B cell (primary cell): ENCODE data around the gene LRG1. TPM values are rescaled to one million over a fixed set of nuclear protein-coding genes. Genes with fewer than 3 reads are reported as not detected.

Source experiments
- ATAC-seq: fragments of 200-7000 bp; cut with Tn5 transposase; one replicate; pipeline ENCODE4 v1.10.0; 2021; ENCODE audit warnings: low read depth, mild to moderate bottlenecking, moderate number of reproducible peaks, moderate library complexity
- CTCF ChIA-PET: fragments of 350-600 bp; sonication (Branson Sonifier 250); formaldehyde crosslinking; loops from one replicate; lab custom pipeline; 2021; ENCODE audit warnings: antibody characterized with exemption, inconsistent platforms; lab: Charles Lee
- POLR2A ChIA-PET: fragments of 350-600 bp; sonication (Branson Sonifier 250); formaldehyde crosslinking; loops from one replicate; lab custom pipeline; 2021; ENCODE audit warnings: antibody characterized with exemption; lab: Charles Lee
- DNase-seq: peaks from one replicate; pipeline ENCODE4 v3.0.0; 2013
- H2AFZ ChIP-seq: 2 replicates; pipeline ENCODE4 v1.6.1; 2012; ENCODE audit warnings: mild to moderate bottlenecking, low read depth, low read length; ENCODE audit not compliant: insufficient read depth, poor library complexity, severe bottlenecking
- H3K27ac ChIP-seq, 2 donors: 1 replicate in 1 of 2; 2 replicates in 1 of 2; pipeline ENCODE4 v1.5.1; 2012 to 2013; ENCODE audit warnings: low read length in 2 of 2, mild to moderate bottlenecking in 2 of 2, moderate library complexity in 1 of 2
- H3K27me3 ChIP-seq, 4 experiments: fragments of 200-600 bp in 1 of 4; sonication (generic) in 1 of 4; replicated peaks in 1 of 4; 1 replicate in 2 of 4; 2 replicates in 2 of 4; pipeline versions ENCODE4 v1.6.1 to v1.7.0; 2013 to 2016; ENCODE audit warnings: low read length in 3 of 4, mild to moderate bottlenecking in 2 of 4, mixed read lengths in 1 of 4, moderate library complexity in 1 of 4; ENCODE audit not compliant: insufficient read depth in 4 of 4, control insufficient read depth in 3 of 4; ENCODE audit errors: control extremely low read depth in 1 of 4
- H3K36me3 ChIP-seq, 2 experiments: replicated peaks in 1 of 2; 1 replicate in 1 of 2; 2 replicates in 1 of 2; pipeline versions ENCODE4 v1.6.1 to v1.7.1; 2013; ENCODE audit warnings: low read length in 1 of 2; ENCODE audit not compliant: insufficient read depth in 2 of 2, control insufficient read depth in 1 of 2; ENCODE audit errors: control extremely low read depth in 1 of 2, extremely low read depth in 1 of 2
- H3K4me1 ChIP-seq, 2 donors: fragments of 200-600 bp in 1 of 2; sonication (generic) in 1 of 2; 1 replicate in 1 of 2; 2 replicates in 1 of 2; pipeline versions ENCODE4 v1.5.1 to v1.6.1; 2013 to 2017; ENCODE audit warnings: low read length in 2 of 2; ENCODE audit not compliant: control insufficient read depth in 2 of 2, insufficient read depth in 2 of 2
- H3K4me2 ChIP-seq: replicated peaks from 2 replicates; pipeline ENCODE3; 2012; ENCODE audit warnings: mild to moderate bottlenecking, low read depth, low read length; ENCODE audit not compliant: poor library complexity, severe bottlenecking
- H3K4me3 ChIP-seq, 5 experiments: fragments of 200-600 bp in 1 of 5; sonication (generic) in 1 of 5; 1 replicate in 3 of 5; 2 replicates in 2 of 5; pipeline versions ENCODE4 v1.5.1 to v1.7.0; 2011 to 2016; ENCODE audit warnings: low read length in 4 of 5, mild to moderate bottlenecking in 4 of 5, low read depth in 2 of 5, control low read depth in 1 of 5, moderate library complexity in 1 of 5; ENCODE audit not compliant: insufficient read depth in 1 of 5; ENCODE audit errors: control extremely low read depth in 1 of 5, extremely low read depth in 1 of 5
- H3K79me2 ChIP-seq: fragments of 200-600 bp; sonication (generic); one replicate; pipeline ENCODE4 v1.6.0; 2016; ENCODE audit warnings: low read length; ENCODE audit not compliant: control insufficient read depth, insufficient read depth
- H3K9ac ChIP-seq: fragments of 200-600 bp; sonication (generic); 2 replicates; pipeline ENCODE4 v1.6.1; 2017; ENCODE audit warnings: mild to moderate bottlenecking, low read length, moderate library complexity
- H3K9me3 ChIP-seq, 3 donors: one replicate each; pipeline versions ENCODE4 v1.6.1 to v1.7.1; 2013; ENCODE audit warnings: low read length in 2 of 3; ENCODE audit not compliant: control insufficient read depth in 2 of 3, insufficient read depth in 1 of 3; ENCODE audit errors: control extremely low read depth in 1 of 3
- H4K20me1 ChIP-seq: 2 replicates; pipeline ENCODE4 v1.6.0; 2012; ENCODE audit warnings: mild to moderate bottlenecking, low read length; ENCODE audit not compliant: insufficient read depth, control insufficient read depth, poor library complexity, severe bottlenecking
- H3K27ac Mint-ChIP-seq: one replicate; pipeline ENCODE4 v1.8.0; 2021; ENCODE audit warnings: mixed read lengths
- H3K27me3 Mint-ChIP-seq: one replicate; pipeline ENCODE4 v1.8.0; 2021; ENCODE audit warnings: mixed read lengths
- H3K4me1 Mint-ChIP-seq: one replicate; pipeline ENCODE4 v1.8.0; 2021; ENCODE audit warnings: mixed read lengths
- H3K4me3 Mint-ChIP-seq: one replicate; pipeline ENCODE4 v1.8.0; 2021; ENCODE audit warnings: mixed read lengths
- H3K9me3 Mint-ChIP-seq: one replicate; pipeline ENCODE4 v1.8.0; 2022; ENCODE audit warnings: mixed read lengths; ENCODE audit not compliant: insufficient read depth
- EZH2 ChIP-seq: IDR thresholded peaks from 2 replicates; pipeline ENCODE4 v1.6.1; 2012; ENCODE audit warnings: borderline replicate concordance, low read depth, mild to moderate bottlenecking, moderate library complexity, low read length; ENCODE audit not compliant: insufficient read depth, poor library complexity, severe bottlenecking
- WGBS: methylation state at CpG from one replicate; pipeline ENCODE4 v1.1.5; 2013; ENCODE audit warnings: missing lambda C conversion rate; ENCODE audit not compliant: insufficient coverage; 5-methylcytosine and 5-hydroxymethylcytosine counted together
- intact Hi-C: fragments of 100-400 bp; cut with micrococcal nuclease; formaldehyde crosslinking; loops from one replicate; pipeline ENCODE4 v1.10.0; 2022
- polyA plus RNA-seq: library from polyadenylated mRNA; depleted of rRNA; stranded (reverse); fragments of >200 nt; gene quantifications from 2 replicates; pipeline ENCODE4 v1.2.3, GENCODE V29; 2012
- total RNA-seq, 2 donors: library from RNA; stranded (reverse); fragments of 120-200 nt in 1 of 2; gene quantifications; 1 replicate in 1 of 2; 2 replicates in 1 of 2; pipeline versions ENCODE4 v1.2.3 to v1.2.4, GENCODE V29; 2013 to 2022
- TF ChIP-seq, protein P1 (sequence below): fragments of 200-600 bp; IDR thresholded peaks from one replicate; pipeline ENCODE4 v1.8.0; 2022; ENCODE audit warnings: antibody characterized with exemption, mild to moderate bottlenecking

LRG1 gene
- total and polyA plus RNA-seq, 2 donors (not counting 1 experiment from before 2014, with no cell fraction given): 0.21 to 0.27 TPM

DNA sequence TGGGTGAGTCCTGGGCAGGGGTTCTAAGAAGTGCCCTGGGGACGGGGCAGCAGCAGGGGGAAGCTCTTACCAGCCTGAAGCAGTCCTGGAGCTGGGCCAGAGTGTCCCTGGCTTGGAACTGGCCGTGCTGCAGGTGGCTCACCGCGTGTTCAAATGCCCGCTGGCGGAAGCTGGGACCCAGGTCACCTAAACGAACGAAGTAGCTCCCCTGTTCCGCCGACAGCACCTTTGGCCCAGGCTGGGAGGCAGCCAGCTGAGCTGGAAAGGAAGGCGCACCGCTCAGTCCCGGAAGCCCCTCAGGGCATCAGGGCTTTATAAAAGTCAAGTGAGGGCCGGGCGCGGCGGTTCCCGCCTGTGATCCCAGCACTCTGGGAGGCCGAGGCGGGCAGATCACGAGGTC, 31.1 kb downstream of the LRG1 start:
- Histone ChIP-seq H4K20me1 (no peaks in the 10 kb centered on the region), H3K79me2 (no peaks in the 10 kb centered on the region), H3K4me2 (no peak overlapping the region), H3K27ac (no peak overlapping the region), H3K27me3 (no peaks in the 10 kb centered on the region), H3K4me3 (no peak overlapping the region), H3K9ac (no peak overlapping the region), H3K36me3 (no peaks in the 10 kb centered on the region), H3K9me3 (peaks cover 0 to 16% (median 0%) of the 10 kb centered on the region in 3 donors), H3K4me1 (no peaks in the 10 kb centered on the region), H2AFZ (no peak overlapping the region)
- no peaks in the 10 kb centered on the region for H3K9me3 Mint-ChIP-seq
- ChIA-PET POLR2A (no interaction called here), CTCF (no interaction called here)
- no peak for ATAC-seq
- no peak for DNase-seq
- H3K27ac Mint-ChIP-seq: no peak overlapping the region
- no peak overlapping the region for H3K4me3 Mint-ChIP-seq
- no peaks in the 10 kb centered on the region for H3K4me1 Mint-ChIP-seq
- intact Hi-C loops: no loop called here
- 97% methylated on average over 13 of the region's 21 CpGs for WGBS
- no peaks in the 10 kb centered on the region for H3K27me3 Mint-ChIP-seq
- TF ChIP-seq EZH2: no peak
- TF ChIP-seq, protein P1, sequence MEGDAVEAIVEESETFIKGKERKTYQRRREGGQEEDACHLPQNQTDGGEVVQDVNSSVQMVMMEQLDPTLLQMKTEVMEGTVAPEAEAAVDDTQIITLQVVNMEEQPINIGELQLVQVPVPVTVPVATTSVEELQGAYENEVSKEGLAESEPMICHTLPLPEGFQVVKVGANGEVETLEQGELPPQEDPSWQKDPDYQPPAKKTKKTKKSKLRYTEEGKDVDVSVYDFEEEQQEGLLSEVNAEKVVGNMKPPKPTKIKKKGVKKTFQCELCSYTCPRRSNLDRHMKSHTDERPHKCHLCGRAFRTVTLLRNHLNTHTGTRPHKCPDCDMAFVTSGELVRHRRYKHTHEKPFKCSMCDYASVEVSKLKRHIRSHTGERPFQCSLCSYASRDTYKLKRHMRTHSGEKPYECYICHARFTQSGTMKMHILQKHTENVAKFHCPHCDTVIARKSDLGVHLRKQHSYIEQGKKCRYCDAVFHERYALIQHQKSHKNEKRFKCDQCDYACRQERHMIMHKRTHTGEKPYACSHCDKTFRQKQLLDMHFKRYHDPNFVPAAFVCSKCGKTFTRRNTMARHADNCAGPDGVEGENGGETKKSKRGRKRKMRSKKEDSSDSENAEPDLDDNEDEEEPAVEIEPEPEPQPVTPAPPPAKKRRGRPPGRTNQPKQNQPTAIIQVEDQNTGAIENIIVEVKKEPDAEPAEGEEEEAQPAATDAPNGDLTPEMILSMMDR: no peak

DNA sequence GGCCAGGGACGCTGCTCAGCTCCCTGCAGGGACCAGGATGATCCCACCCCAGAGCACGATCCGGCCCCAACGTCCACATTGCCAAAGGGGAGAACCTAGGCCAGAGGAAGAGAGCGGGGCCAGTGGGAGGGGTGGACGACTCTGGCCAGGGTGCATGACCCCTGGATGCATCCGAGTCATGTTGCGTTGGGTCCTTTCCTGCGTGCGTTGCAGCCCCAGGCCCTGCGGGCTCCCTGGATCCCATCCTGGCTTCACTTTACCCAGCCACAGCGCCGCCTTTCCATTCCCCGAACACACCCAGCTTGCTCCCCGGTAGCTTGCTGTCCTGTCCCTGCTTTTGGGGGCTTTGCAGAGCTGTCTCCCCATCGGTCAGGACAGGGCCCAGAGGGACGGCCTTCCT, 32.0 kb downstream of the LRG1 start:
- H3K9ac ChIP-seq: no peak overlapping the region
- Mint-ChIP-seq H3K4me1 (no peaks in the 10 kb centered on the region), H3K27me3 (no peaks in the 10 kb centered on the region), H3K9me3 (no peaks in the 10 kb centered on the region), H3K27ac (no peak overlapping the region), H3K4me3 (no peak overlapping the region)
- H3K9me3 ChIP-seq: peaks cover 0 to 16% (median 0%) of the 10 kb centered on the region in 3 donors
- CTCF ChIA-PET: no interaction called here
- 95% methylated on average over 17 of the region's 17 CpGs for WGBS
- intact Hi-C loops: no loop called here
- ATAC-seq (no peak), DNase-seq (no peak)
- no peak overlapping the region for H3K4me2 ChIP-seq
- peaks cover 0 to under 1% of the 10 kb centered on the region in 2 experiments for H3K36me3 ChIP-seq
- no peaks in the 10 kb centered on the region for H3K4me1 ChIP-seq
- no peak overlapping the region for H2AFZ ChIP-seq
- H3K27me3 ChIP-seq: no peaks in the 10 kb centered on the region
- POLR2A ChIA-PET: no interaction called here
- no peak for TF ChIP-seq EZH2
- no peak overlapping the region for H3K4me3 ChIP-seq
- no peaks in the 10 kb centered on the region for H4K20me1 ChIP-seq
- H3K79me2 ChIP-seq: no peaks in the 10 kb centered on the region
- no peak overlapping the region for H3K27ac ChIP-seq
